Naive thymus-derived CD4-positive, alpha-beta T cell (primary cell): ENCODE results near the gene SESN1. TPM values are rescaled to one million over a fixed set of nuclear protein-coding genes. Genes with fewer than 3 reads are reported as not detected.

ENCODE experiments used
- ATAC-seq: fragments of 150-1000 bp; cut with Tn5 transposase; 2 replicates; pipeline ENCODE4 v1.10.0; 2021; ENCODE audit warnings: mild to moderate bottlenecking, moderate library complexity
- CTCF ChIA-PET: fragments of 350-600 bp; sonication (Branson Sonifier 250); formaldehyde crosslinking; loops from one replicate; lab custom pipeline; 2021; ENCODE audit warnings: antibody characterized with exemption; lab: Charles Lee
- POLR2A ChIA-PET: fragments of 350-600 bp; sonication (Branson Sonifier 250); formaldehyde crosslinking; loops from one replicate; lab custom pipeline; 2021; ENCODE audit warnings: antibody characterized with exemption, inconsistent platforms; lab: Charles Lee
- DNase-seq, 9 donors: peaks; one replicate each; pipeline versions ENCODE4 v3.0.0 to v3.0.0-alpha.2; 2020 to 2022; ENCODE audit warnings: mixed read lengths in 1 of 9
- H3K27ac ChIP-seq: one replicate; pipeline ENCODE4 v1.7.0; 2013; ENCODE audit warnings: mild to moderate bottlenecking, low read depth, low read length, moderate library complexity
- H3K27me3 ChIP-seq, 2 donors: one replicate each; pipeline ENCODE4 v1.7.0; 2013; ENCODE audit warnings: low read length in 2 of 2, mild to moderate bottlenecking in 2 of 2, moderate library complexity in 2 of 2; ENCODE audit not compliant: control insufficient read depth in 2 of 2, insufficient read depth in 2 of 2
- H3K36me3 ChIP-seq, 3 experiments: 1 replicate in 2 of 3; 2 replicates in 1 of 3; pipeline ENCODE4 v1.7.0; 2013; ENCODE audit warnings: low read length in 3 of 3, mild to moderate bottlenecking in 3 of 3, moderate library complexity in 1 of 3; ENCODE audit not compliant: insufficient read depth in 3 of 3, control insufficient read depth in 2 of 3
- H3K4me1 ChIP-seq, 2 donors: one replicate each; pipeline ENCODE4 v1.7.0; 2013; ENCODE audit warnings: low read length in 2 of 2, mild to moderate bottlenecking in 2 of 2, moderate library complexity in 1 of 2; ENCODE audit not compliant: control insufficient read depth in 2 of 2, insufficient read depth in 2 of 2
- H3K4me3 ChIP-seq: 2 replicates; pipeline ENCODE4 v1.7.0; 2013; ENCODE audit warnings: mild to moderate bottlenecking, low read length
- H3K9me3 ChIP-seq, 3 experiments: 1 replicate in 2 of 3; 2 replicates in 1 of 3; pipeline ENCODE4 v1.7.0; 2013; ENCODE audit warnings: low read length in 3 of 3; ENCODE audit not compliant: control insufficient read depth in 2 of 3
- H3K27ac Mint-ChIP-seq, 9 donors: one replicate each; pipeline ENCODE4 v1.8.0; 2020 to 2022; ENCODE audit warnings: mixed read lengths in 9 of 9, mild to moderate bottlenecking in 8 of 9, moderate library complexity in 5 of 9, inconsistent platforms in 2 of 9
- H3K27me3 Mint-ChIP-seq, 5 donors: one replicate each; pipeline ENCODE4 v1.8.0; 2021 to 2022; ENCODE audit warnings: mixed read lengths in 5 of 5, mild to moderate bottlenecking in 1 of 5
- H3K36me3 Mint-ChIP-seq, 5 donors: one replicate each; pipeline ENCODE4 v1.8.0; 2020 to 2022; ENCODE audit warnings: mixed read lengths in 5 of 5, mild to moderate bottlenecking in 3 of 5, inconsistent platforms in 1 of 5
- H3K4me1 Mint-ChIP-seq, 7 donors: one replicate each; pipeline ENCODE4 v1.8.0; 2020 to 2022; ENCODE audit warnings: mixed read lengths in 7 of 7, mild to moderate bottlenecking in 3 of 7, inconsistent platforms in 1 of 7
- H3K4me3 Mint-ChIP-seq, 10 donors: one replicate each; pipeline ENCODE4 v1.8.0; 2020 to 2022; ENCODE audit warnings: mild to moderate bottlenecking in 10 of 10, mixed read lengths in 10 of 10, moderate library complexity in 6 of 10, inconsistent platforms in 2 of 10
- H3K9me3 Mint-ChIP-seq, 11 donors: one replicate each; pipeline ENCODE4 v1.8.0; 2020 to 2022; ENCODE audit warnings: mixed read lengths in 11 of 11, mild to moderate bottlenecking in 4 of 11, inconsistent platforms in 1 of 11, moderate library complexity in 1 of 11
- intact Hi-C, 2 donors: fragments of 100-400 bp; cut with micrococcal nuclease; formaldehyde crosslinking; loops; one replicate each; pipeline ENCODE4 v1.15.1; 2023
- polyA plus RNA-seq, 2 donors: library from polyadenylated mRNA; unstranded; fragments of 300-500 nt; fragmentation: Illumina TruSeq; gene quantifications; one replicate each; pipeline ENCODE4 v1.2.3, GENCODE V29; 2021
- total RNA-seq, 6 experiments: library from RNA in 5 of 6; stranded (reverse) in 5 of 6; gene quantifications; 1 replicate in 5 of 6; 2 replicates in 1 of 6; pipeline ENCODE4 v1.2.3 and lab custom pipeline; 2021 to 2026

The SESN1 gene
- total and polyA plus RNA-seq, 7 experiments from 2014 or later: 16.5 to 61.8 (median 37.2) TPM

DNA sequence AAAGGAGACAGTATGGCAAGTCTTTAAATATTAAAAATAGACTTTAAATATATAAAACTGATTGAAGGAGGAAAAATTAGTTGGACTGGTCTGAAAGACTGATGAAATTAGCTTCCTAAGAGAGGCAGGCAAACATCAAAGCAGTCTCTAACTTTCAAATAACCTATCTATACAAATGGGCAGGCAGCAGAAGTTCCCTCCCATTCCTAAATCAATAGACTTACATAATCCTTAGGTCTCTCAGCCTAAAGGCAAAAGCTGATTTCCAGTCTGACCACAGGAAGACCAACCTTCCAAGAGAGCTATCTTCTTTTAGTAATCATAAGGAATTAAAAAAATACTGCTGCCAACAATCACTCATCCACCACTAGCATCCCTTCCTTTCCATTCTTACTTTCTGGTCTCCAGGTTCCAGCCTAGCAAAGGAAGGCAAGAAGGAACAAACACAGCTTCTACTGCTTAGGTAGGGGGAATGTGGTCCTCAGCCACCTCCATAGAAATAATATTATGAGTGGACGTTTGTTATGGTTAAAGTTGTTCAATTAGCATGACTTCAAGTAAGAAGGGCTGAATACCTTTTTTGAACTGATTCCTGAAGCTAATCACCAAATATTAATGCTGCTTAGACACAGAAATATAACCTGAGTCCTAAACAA is 44.1 kb downstream of the SESN1 start:
- peaks cover 0 to 28% (median 0%) of the 10 kb centered on the region in 5 donors for H3K27me3 Mint-ChIP-seq
- no peaks in the 10 kb centered on the region for H3K36me3 ChIP-seq
- H3K36me3 Mint-ChIP-seq: peaks cover 0 to 8% (median 2%) of the 10 kb centered on the region in 5 donors
- peaks cover 0 to 14% of the 10 kb centered on the region in 2 donors for H3K4me1 ChIP-seq
- DNase-seq (no peak), ATAC-seq (no peak)
- H3K9me3 Mint-ChIP-seq: peaks cover 0 to 3% (median 0%) of the 10 kb centered on the region in 11 donors
- no peaks in the 10 kb centered on the region for H3K27me3 ChIP-seq
- CTCF ChIA-PET: interaction anchor here (0.6 to 3.0 kb wide), 3 partner anchors 22 to 185 kb away, joined by 3 to 13 read pairs (median 3); no protein-coding TSS in a partner anchor
- intact Hi-C loops: loop anchor here in 1 of 2 donors (2.0 kb wide), 1 partner anchor 14 kb away; no protein-coding TSS in a partner anchor
- no peaks in the 10 kb centered on the region for H3K9me3 ChIP-seq
- POLR2A ChIA-PET: interaction anchor here (0.5 to 0.6 kb wide), 3 partner anchors 18 to 1135 kb away, joined by 3 to 6 read pairs (median 4); no protein-coding TSS in a partner anchor
- H3K4me3 ChIP-seq: no peak overlapping the region
- no peak overlapping the region for H3K4me3 Mint-ChIP-seq
- H3K27ac ChIP-seq: no peak overlapping the region
- H3K4me1 Mint-ChIP-seq: peaks cover 4 to 55% (median 28%) of the 10 kb centered on the region in 7 donors
- no peak overlapping the region for H3K27ac Mint-ChIP-seq

DNA sequence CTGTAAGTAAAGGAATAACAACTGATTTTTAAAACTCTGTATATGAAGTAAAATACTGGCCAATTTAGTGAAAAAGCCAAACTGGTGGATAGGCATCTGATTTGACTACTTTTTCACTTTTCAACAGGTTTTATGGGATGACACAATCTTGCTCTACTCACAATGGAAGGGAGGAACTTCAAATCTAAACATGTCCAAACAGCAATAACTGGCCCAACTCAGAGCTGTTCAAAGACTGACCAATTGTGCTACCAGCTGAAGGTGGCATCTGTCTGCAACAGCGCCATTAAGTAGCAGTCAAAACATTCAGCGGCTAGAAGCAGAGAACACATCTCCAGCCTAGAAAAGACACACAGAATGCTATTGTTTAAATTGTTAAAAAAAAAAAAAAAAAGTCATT is 44.6 kb downstream of the SESN1 start:
- Histone ChIP-seq H3K27me3 (no peaks in the 10 kb centered on the region), H3K9me3 (no peaks in the 10 kb centered on the region), H3K4me3 (no peak overlapping the region), H3K27ac (no peak overlapping the region), H3K36me3 (no peaks in the 10 kb centered on the region), H3K4me1 (peaks cover 0 to 14% of the 10 kb centered on the region in 2 donors)
- CTCF ChIA-PET: interaction anchor here (0.5 kb wide), 1 partner anchor 366 kb away, joined by 3 read pairs; no protein-coding TSS in a partner anchor
- H3K27me3 Mint-ChIP-seq: peaks cover 0 to 26% (median 0%) of the 10 kb centered on the region in 5 donors
- H3K4me3 Mint-ChIP-seq: no peak overlapping the region
- POLR2A ChIA-PET: interaction anchor here (0.6 to 1.6 kb wide), 3 partner anchors 21 to 63 kb away, joined by 3 to 4 read pairs (median 4); no protein-coding TSS in a partner anchor
- ATAC-seq (no peak), DNase-seq (no peak)
- no peak overlapping the region for H3K27ac Mint-ChIP-seq
- peaks cover 0 to 11% (median 6%) of the 10 kb centered on the region in 5 donors for H3K36me3 Mint-ChIP-seq
- H3K4me1 Mint-ChIP-seq: peaks cover 4 to 58% (median 28%) of the 10 kb centered on the region in 7 donors
- peaks cover 0 to 3% (median 0%) of the 10 kb centered on the region in 11 donors for H3K9me3 Mint-ChIP-seq
- intact Hi-C loops: loop anchor here in 1 of 2 donors (2.0 kb wide), 1 partner anchor 13 kb away; no protein-coding TSS in a partner anchor

- no peaks in the 10 kb centered on the region for H3K27me3 ChIP-seq
- Mint-ChIP-seq H3K9me3 (peaks cover 0 to 3% (median 0%) of the 10 kb centered on the region in 11 donors), H3K27ac (peak overlapping the region in 6 of 9 donors; percentile 15 to 84 (median 54)), H3K4me3 (no peak overlapping the region), H3K27me3 (peaks cover 0 to 22% (median 0%) of the 10 kb centered on the region in 5 donors), H3K4me1 (peaks cover 4 to 56% (median 28%) of the 10 kb centered on the region in 7 donors), H3K36me3 (peaks cover 0 to 9% (median 6%) of the 10 kb centered on the region in 5 donors)
- intact Hi-C loops: no loop called here
- H3K9me3 ChIP-seq: no peaks in the 10 kb centered on the region
- H3K36me3 ChIP-seq: no peaks in the 10 kb centered on the region
- DNase-seq (no peak), ATAC-seq (no peak)
- no peak overlapping the region for H3K27ac ChIP-seq
- no peak overlapping the region for H3K4me3 ChIP-seq
- peaks cover 0 to 14% of the 10 kb centered on the region in 2 donors for H3K4me1 ChIP-seq
- CTCF ChIA-PET: interaction anchor here (0.7 to 0.9 kb wide), 3 partner anchors 11 to 38 kb away, joined by 3 read pairs; no protein-coding TSS in a partner anchor
- POLR2A ChIA-PET: interaction anchor here (0.6 to 1.6 kb wide), 5 partner anchors 10 to 175 kb away, joined by 3 to 4 read pairs (median 3); no protein-coding TSS in a partner anchor
Measured at GRCh38 chr6:109048670-109049415, 45.8 kb downstream of the SESN1 start.

- H3K27ac ChIP-seq: no peak overlapping the region
- ATAC-seq: no peak
- CTCF ChIA-PET: interaction anchor here (0.7 kb wide), 1 partner anchor 23 kb away, joined by 3 read pairs; no protein-coding TSS in a partner anchor
- no peak for DNase-seq
- Mint-ChIP-seq H3K36me3 (peaks cover 0 to 10% (median 7%) of the 10 kb centered on the region in 5 donors), H3K4me1 (peaks cover 4 to 58% (median 27%) of the 10 kb centered on the region in 7 donors), H3K9me3 (peaks cover 0 to 6% (median 0%) of the 10 kb centered on the region in 11 donors), H3K4me3 (no peak overlapping the region), H3K27ac (peak overlapping the region in 8 of 9 donors; percentile 15 to 84 (median 64)), H3K27me3 (peaks cover 0 to 25% (median 0%) of the 10 kb centered on the region in 5 donors)
- POLR2A ChIA-PET: interaction anchor here (1.6 kb wide), 1 partner anchor 61 kb away, joined by 4 read pairs; no protein-coding TSS in a partner anchor
- no peaks in the 10 kb centered on the region for H3K9me3 ChIP-seq
- peaks cover 0 to 14% of the 10 kb centered on the region in 2 donors for H3K4me1 ChIP-seq
- H3K27me3 ChIP-seq: no peaks in the 10 kb centered on the region
- intact Hi-C loops: no loop called here
- no peaks in the 10 kb centered on the region for H3K36me3 ChIP-seq
- H3K4me3 ChIP-seq: no peak overlapping the region
Measured at GRCh38 chr6:109048176-109048575, 46.5 kb downstream of the SESN1 start.

DNA sequence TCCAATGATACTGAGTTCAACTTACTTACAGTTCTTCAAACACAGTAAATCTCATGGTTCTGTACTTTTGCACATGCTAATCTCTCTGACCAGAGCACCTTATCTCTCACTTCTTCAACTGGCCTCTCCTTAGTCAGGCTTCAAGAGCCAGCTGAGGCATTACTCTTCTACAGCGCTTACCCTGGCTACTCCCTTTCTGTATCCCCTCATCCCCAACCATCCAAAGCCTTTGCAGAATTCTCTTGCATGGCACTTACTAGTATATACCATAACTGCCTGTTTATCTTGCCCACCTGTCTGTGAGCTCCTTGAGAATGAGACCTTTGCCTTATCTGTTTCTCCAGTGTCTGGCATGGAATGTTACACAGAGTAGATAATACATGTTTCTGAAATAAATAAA is 49.2 kb downstream of the SESN1 start:
- Histone ChIP-seq H3K4me1 (peaks cover 0 to 12% of the 10 kb centered on the region in 2 donors), H3K36me3 (no peaks in the 10 kb centered on the region), H3K27me3 (no peaks in the 10 kb centered on the region), H3K4me3 (no peak overlapping the region), H3K27ac (no peak overlapping the region), H3K9me3 (no peaks in the 10 kb centered on the region)
- no peak for DNase-seq
- ChIA-PET CTCF (interaction anchor here (0.5 kb wide), 1 partner anchor 1079 kb away, joined by 3 read pairs; no protein-coding TSS in a partner anchor), POLR2A (interaction anchor here (0.6 to 1.3 kb wide), 2 partner anchors 9 to 132 kb away, joined by 3 to 4 read pairs; no protein-coding TSS in a partner anchor)
- H3K4me1 Mint-ChIP-seq: peaks cover 0 to 47% (median 20%) of the 10 kb centered on the region in 7 donors
- peaks cover 0 to 10% (median 7%) of the 10 kb centered on the region in 5 donors for H3K36me3 Mint-ChIP-seq
- ATAC-seq: no peak
- H3K27ac Mint-ChIP-seq: peak overlapping the region in 4 of 9 donors; percentile 7 to 17 (median 14)
- no peak overlapping the region for H3K4me3 Mint-ChIP-seq
- peaks cover 0 to 6% (median 0%) of the 10 kb centered on the region in 11 donors for H3K9me3 Mint-ChIP-seq
- peaks cover 0 to 27% (median 0%) of the 10 kb centered on the region in 5 donors for H3K27me3 Mint-ChIP-seq
- intact Hi-C loops: no loop called here

GRCh38 chr6:109039795-109040194 is 54.9 kb downstream of the SESN1 start:
- ChIA-PET CTCF (interaction anchor here (0.5 to 1.1 kb wide), 2 partner anchors 122 to 193 kb away, joined by 3 to 4 read pairs; no protein-coding TSS in a partner anchor), POLR2A (interaction anchor here (0.8 kb wide), 1 partner anchor 31 kb away, joined by 4 read pairs; no protein-coding TSS in a partner anchor)
- H3K27me3 ChIP-seq: no peaks in the 10 kb centered on the region
- H3K9me3 ChIP-seq: no peaks in the 10 kb centered on the region
- H3K4me3 ChIP-seq: no peak overlapping the region
- ATAC-seq (no peak), DNase-seq (no peak)
- H3K36me3 ChIP-seq: no peaks in the 10 kb centered on the region
- Mint-ChIP-seq H3K4me3 (no peak overlapping the region), H3K36me3 (peaks cover 0 to 4% (median 0%) of the 10 kb centered on the region in 5 donors), H3K9me3 (peaks cover 0 to 6% (median 0%) of the 10 kb centered on the region in 11 donors), H3K27me3 (peaks cover 0 to 38% (median 0%) of the 10 kb centered on the region in 5 donors), H3K4me1 (peaks cover 6 to 69% (median 44%) of the 10 kb centered on the region in 7 donors), H3K27ac (no peak overlapping the region)
- intact Hi-C loops: no loop called here
- H3K4me1 ChIP-seq: peaks cover 8 to 21% of the 10 kb centered on the region in 2 donors
- H3K27ac ChIP-seq: no peak overlapping the region
